ENCODE data around the gene SLC41A3. TPM values are rescaled to one million over a fixed set of nuclear protein-coding genes. Genes with fewer than 3 reads are reported as not detected.

SLC41A3 gene
- total and polyA plus RNA-seq, 12 donors: 40.8 to 140 (median 74.4) TPM

DNA sequence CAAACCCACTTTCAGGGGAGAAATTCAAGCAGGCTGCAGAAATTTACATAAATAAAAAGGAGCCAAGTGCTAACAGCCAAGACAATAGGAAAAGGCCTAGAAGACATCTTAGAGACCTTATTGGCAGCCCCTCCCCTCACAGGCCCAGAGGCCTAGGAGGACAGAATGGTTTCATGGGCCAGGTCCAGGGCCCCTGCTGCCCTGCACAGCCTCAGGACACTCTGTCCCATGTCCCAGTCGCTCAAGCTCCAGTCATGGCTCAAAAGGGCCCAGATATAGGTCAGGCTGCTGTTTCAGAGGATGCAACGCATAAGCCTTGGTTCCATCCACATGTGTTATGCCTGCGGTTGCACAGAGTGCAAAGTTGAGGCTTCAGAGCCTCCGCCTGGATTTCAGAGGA, 55.8 kb downstream of the SLC41A3 start:
- intact Hi-C loops (cut with DNase I): no loop called here
- H3K27ac ChIP-seq: no peak overlapping the region
- no peaks in the 10 kb centered on the region for H3K27me3 ChIP-seq
- H3K4me3 ChIP-seq: no peak overlapping the region
- H3K4me1 ChIP-seq (replicated peaks in 1 of 2): no peaks in the 10 kb centered on the region
- 75 to 100% (median 97%) methylated on average over 1 to 4 of the region's 4 CpGs for WGBS, 4 donors
- no peak for DNase-seq
- H3K36me3 ChIP-seq (replicated peaks in 1 of 2): peaks cover 0 to 15% of the 10 kb centered on the region in 2 donors
- TF ChIP-seq CTCF (IDR thresholded peaks at IDR 0.05): no peak
- TF ChIP-seq POLR2A (IDR thresholded peaks at IDR 0.05): no peak
- H3K9me3 ChIP-seq (replicated peaks in 1 of 3): peaks cover 0 to 8% (median 0%) of the 10 kb centered on the region in 3 donors

DNA sequence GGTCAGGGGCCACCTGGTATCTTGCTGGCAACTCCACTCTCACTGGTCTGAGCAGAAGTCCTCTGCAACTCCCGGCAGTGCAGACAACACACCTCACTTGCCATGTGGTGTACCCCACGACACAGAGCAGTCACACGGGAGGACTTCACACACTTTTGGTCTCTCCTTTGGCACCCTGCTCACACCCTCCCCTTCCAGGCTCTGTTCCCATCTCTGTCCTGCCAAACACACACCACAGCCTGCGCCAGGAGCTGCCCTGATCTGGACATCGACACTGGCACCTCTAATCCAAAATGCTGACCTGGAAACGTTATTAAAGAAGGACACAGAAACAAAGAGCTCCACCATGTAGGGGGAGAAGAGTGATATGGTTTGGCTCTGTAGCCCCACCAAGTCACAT, 57.2 kb downstream of the SLC41A3 start:
- peaks cover 0 to 8% (median 0%) of the 10 kb centered on the region in 3 donors for H3K9me3 ChIP-seq (replicated peaks in 1 of 3)
- no peak for DNase-seq
- peaks cover 0 to 18% of the 10 kb centered on the region in 2 donors for H3K36me3 ChIP-seq (replicated peaks in 1 of 2)
- no peak overlapping the region for H3K4me3 ChIP-seq
- 73 to 97% (median 89%) methylated on average over 6 of the region's 6 CpGs for WGBS, 4 donors
- no peak for TF ChIP-seq POLR2A (IDR thresholded peaks at IDR 0.05)
- no peak for TF ChIP-seq CTCF (IDR thresholded peaks at IDR 0.05)
- intact Hi-C loops (cut with DNase I): no loop called here
- H3K27ac ChIP-seq: no peak overlapping the region
- H3K27me3 ChIP-seq: no peaks in the 10 kb centered on the region
- H3K4me1 ChIP-seq (replicated peaks in 1 of 2): no peaks in the 10 kb centered on the region

- peak in 1 of 7 donors; percentile 33 for DNase-seq
- intact Hi-C loops (cut with DNase I): no loop called here
- Histone ChIP-seq H3K36me3 (replicated peaks in 1 of 2) (peaks cover 0 to 15% of the 10 kb centered on the region in 2 donors), H3K27ac (no peak overlapping the region), H3K4me3 (no peak overlapping the region), H3K27me3 (no peaks in the 10 kb centered on the region), H3K9me3 (replicated peaks in 1 of 3) (peaks cover 0 to 8% (median 0%) of the 10 kb centered on the region in 3 donors), H3K4me1 (replicated peaks in 1 of 2) (no peaks in the 10 kb centered on the region)
- TF ChIP-seq POLR2A (IDR thresholded peaks at IDR 0.05): no peak
- TF ChIP-seq CTCF (IDR thresholded peaks at IDR 0.05): no peak
- 95 to 98% (median 96%) methylated on average over 4 to 11 of the region's 11 CpGs for WGBS, 4 donors
Observed at GRCh38 chr3:126026277-126026751, 57.6 kb downstream of the SLC41A3 start.

DNA sequence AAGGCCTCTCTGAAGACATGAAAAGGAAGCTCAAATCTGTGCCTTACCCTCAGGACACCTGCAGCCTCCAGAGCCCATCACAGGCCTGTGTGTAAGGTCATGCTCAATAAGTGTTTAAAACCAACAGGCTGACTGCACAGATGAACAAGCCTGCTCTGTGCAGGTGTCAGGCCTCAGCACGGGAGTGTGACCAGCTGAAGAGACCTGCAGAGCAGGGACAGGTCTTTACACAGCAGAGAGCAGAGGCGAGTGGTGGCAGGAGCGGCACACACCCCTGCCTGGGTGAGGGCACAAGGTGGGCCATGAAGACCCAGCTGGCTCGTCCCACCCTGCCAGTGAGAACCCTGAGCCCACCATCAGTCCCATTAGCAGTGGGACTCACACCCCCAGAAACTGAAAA, 58.1 kb downstream of the SLC41A3 start:
- Histone ChIP-seq H3K9me3 (replicated peaks in 1 of 3) (peaks cover 0 to 8% (median 0%) of the 10 kb centered on the region in 3 donors), H3K4me1 (replicated peaks in 1 of 2) (no peaks in the 10 kb centered on the region), H3K27ac (no peak overlapping the region), H3K4me3 (no peak overlapping the region), H3K36me3 (replicated peaks in 1 of 2) (peaks cover 0 to 15% of the 10 kb centered on the region in 2 donors), H3K27me3 (no peaks in the 10 kb centered on the region)
- no peak for DNase-seq
- no peak for TF ChIP-seq POLR2A (IDR thresholded peaks at IDR 0.05)
- TF ChIP-seq CTCF (IDR thresholded peaks at IDR 0.05): no peak
- 93 to 97% (median 96%) methylated on average over 3 to 4 of the region's 4 CpGs for WGBS, 4 donors
- intact Hi-C loops (cut with DNase I): no loop called here

Measured in adrenal gland (tissue), 12 donors.